ENCODE results near the gene CCND1.
A peak's percentile ranks its signal among the peaks of the same experiment; 100 is the strongest.

The CCND1 gene

DNA sequence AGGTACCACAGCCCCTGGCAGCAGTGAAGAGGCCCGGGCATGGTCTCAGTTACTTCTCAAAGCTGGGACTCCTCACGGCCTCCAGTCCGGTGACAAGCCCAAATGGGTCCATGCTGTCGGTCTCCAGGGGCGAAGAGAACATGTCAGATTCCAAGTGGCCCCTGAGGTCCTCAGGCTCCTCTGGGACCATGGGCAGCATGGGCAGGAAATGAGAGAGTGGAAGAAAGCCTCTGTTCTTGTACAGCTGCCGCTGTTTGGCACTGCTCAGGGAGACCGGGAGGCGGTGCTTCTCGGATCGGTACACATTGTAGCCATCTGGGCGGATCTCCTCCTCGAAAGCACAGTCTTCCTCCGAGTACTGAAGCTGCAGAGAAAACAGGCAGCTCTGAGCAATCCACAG is 58.3 kb downstream of the CCND1 start:
- Histone ChIP-seq H3K4me3 (no peak overlapping the region), H3K27ac (no peak overlapping the region)

GRCh38 chr11:69700278-69701140 is 59.6 kb downstream of the CCND1 start:
- Histone ChIP-seq H3K27ac (no peak overlapping the region), H3K4me3 (no peak overlapping the region)

DNA sequence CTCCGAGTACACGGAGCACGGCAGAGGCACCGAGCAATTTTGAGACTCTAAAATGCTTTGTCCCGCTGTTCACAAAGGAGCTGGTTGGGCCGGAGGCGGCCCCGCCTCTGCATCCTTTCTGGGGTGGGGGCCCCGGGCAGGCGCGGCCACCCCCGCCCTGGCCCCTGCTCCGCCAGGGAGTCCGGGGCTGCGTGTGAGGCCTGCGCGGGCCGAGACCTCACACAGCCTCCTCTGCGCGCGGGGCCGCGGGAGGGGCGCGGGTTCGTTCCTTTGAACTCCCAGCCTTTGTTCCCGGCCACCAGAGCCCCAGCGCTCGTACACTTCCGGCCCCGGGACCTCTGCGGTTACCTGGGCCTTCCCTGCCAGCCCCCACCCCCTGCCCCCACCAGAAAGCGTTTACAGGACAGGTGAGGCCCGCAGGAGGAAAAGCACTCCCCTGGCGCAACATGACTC is 61.3 kb downstream of the CCND1 start:
- Histone ChIP-seq H3K27ac (no peak overlapping the region), H3K4me3 (no peak overlapping the region)

GRCh38 chr11:69702769-69703452 is 62.0 kb downstream of the CCND1 start:
- Histone ChIP-seq H3K27ac (no peak overlapping the region), H3K4me3 (peak overlapping the region in 1 of 7 experiments; percentile 18)

- peak overlapping the region in 1 of 7 experiments; percentile 18 for H3K4me3 ChIP-seq
Observed at GRCh38 chr11:69703453-69703767, 62.5 kb downstream of the CCND1 start.

More at GRCh38 chr11:69703453-69703767, 62.5 kb downstream of the CCND1 start:
- no peak overlapping the region for H3K27ac ChIP-seq

Measured in skin epidermis (tissue), 12 donors.